Endothelial cell of umbilical vein (primary cell): ENCODE results near the gene TRIM69. TPM values are rescaled to one million over a fixed set of nuclear protein-coding genes. Genes with fewer than 3 reads are reported as not detected.

ENCODE experiments used
- BruUV-seq: library from RNA; stranded (reverse); fragments of 400-500 nt; replicated peaks from 2 replicates; lab custom pipeline; 2021; lab: Mats Ljungman, UMichigan
- CTCF ChIA-PET: fragments of 300-600, 350-600 bp; sonication (Branson Sonifier 250); formaldehyde crosslinking; loops from one replicate; lab custom pipeline; 2021; ENCODE audit warnings: antibody characterized with exemption, inconsistent platforms; lab: Charles Lee
- POLR2A ChIA-PET: fragments of 300-600, 350-600 bp; sonication (Branson Sonifier 250); formaldehyde crosslinking; loops from one replicate; lab custom pipeline; 2021; ENCODE audit warnings: antibody characterized with exemption, inconsistent platforms; lab: Charles Lee
- DNase-seq: peaks from one replicate; pipeline ENCODE4 v3.0.0-alpha.2; 2011; ENCODE audit warnings: low read depth, low spot score
- FAIRE-seq: peaks from 2 replicates; lab custom pipeline; 2011; peaks lifted over from hg19 to GRCh38; lab: Jason Lieb, UNC
- H2AFZ ChIP-seq: 2 replicates; pipeline ENCODE4 v1.6.0; 2012; ENCODE audit warnings: low read depth, low read length, control low read depth, inconsistent platforms
- H3K27ac ChIP-seq: 2 replicates; pipeline ENCODE4 v1.5.1; 2011; ENCODE audit warnings: low read depth, mild to moderate bottlenecking, control low read depth, low read length, moderate library complexity; ENCODE audit not compliant: insufficient read depth
- H3K27me3 ChIP-seq, 2 experiments: 2 replicates each; pipeline versions ENCODE4 v1.6.0 to v1.6.1; 2011; ENCODE audit warnings: low read length in 2 of 2, mixed read lengths in 1 of 2; ENCODE audit not compliant: control insufficient read depth in 2 of 2, insufficient read depth in 2 of 2
- H3K36me3 ChIP-seq, 2 experiments: 2 replicates in 1 of 2; 3 replicates in 1 of 2; pipeline ENCODE4 v1.5.1; 2011; ENCODE audit warnings: low read length in 2 of 2, mild to moderate bottlenecking in 1 of 2, moderate library complexity in 1 of 2; ENCODE audit not compliant: control insufficient read depth in 2 of 2, insufficient read depth in 2 of 2; ENCODE audit errors: extremely low read depth in 1 of 2
- H3K4me1 ChIP-seq: 3 replicates; pipeline ENCODE4 v1.5.1; 2011; ENCODE audit warnings: mild to moderate bottlenecking, low read length; ENCODE audit not compliant: control insufficient read depth, insufficient read depth; ENCODE audit errors: extremely low read depth
- H3K4me2 ChIP-seq: 2 replicates; pipeline ENCODE4 v1.6.1; 2011; ENCODE audit warnings: low read length, control low read depth, mixed read lengths; ENCODE audit not compliant: insufficient read depth
- H3K4me3 ChIP-seq, 3 experiments: fragments of 200-600 bp in 1 of 3; sonication (generic), shearing (Covaris generic) in 1 of 3; replicated peaks in 1 of 3; 2 replicates each; pipeline ENCODE4 v1.5.1; 2011 to 2016; ENCODE audit warnings: control low read depth in 3 of 3, low read length in 3 of 3, mild to moderate bottlenecking in 2 of 3, inconsistent platforms in 1 of 3, low read depth in 1 of 3, moderate library complexity in 1 of 3; ENCODE audit not compliant: insufficient read depth in 1 of 3
- H3K79me2 ChIP-seq: 2 replicates; pipeline ENCODE4 v1.6.0; 2012; ENCODE audit warnings: low read length, inconsistent platforms; ENCODE audit not compliant: control insufficient read depth, insufficient read depth
- H3K9ac ChIP-seq: replicated peaks from 2 replicates; pipeline ENCODE3; 2011; ENCODE audit warnings: low read length, control low read depth; ENCODE audit not compliant: insufficient read depth; ENCODE audit errors: extremely low read depth
- H3K9me1 ChIP-seq: replicated peaks from 3 replicates; pipeline ENCODE4 v1.6.0; 2011; ENCODE audit warnings: mild to moderate bottlenecking, low read length; ENCODE audit not compliant: control insufficient read depth, insufficient read depth; ENCODE audit errors: extremely low read depth
- H3K9me3 ChIP-seq: replicated peaks from 2 replicates; pipeline ENCODE4 v1.5.1; 2012; ENCODE audit warnings: low read length, inconsistent platforms; ENCODE audit not compliant: control insufficient read depth, insufficient read depth
- H4K20me1 ChIP-seq: replicated peaks from 2 replicates; pipeline ENCODE3; 2011; ENCODE audit warnings: mild to moderate bottlenecking, low read length; ENCODE audit not compliant: control insufficient read depth, insufficient read depth; ENCODE audit errors: extremely low read depth
- CTCF ChIP-seq, 2 donors: IDR thresholded peaks; 1 replicate in 1 of 2; 2 replicates in 1 of 2; pipeline ENCODE4 v1.5.1; 2011; ENCODE audit warnings: low read length in 2 of 2, mild to moderate bottlenecking in 2 of 2, moderate library complexity in 2 of 2, control low read depth in 1 of 2, inconsistent platforms in 1 of 2, low read depth in 1 of 2; ENCODE audit not compliant: insufficient read depth in 1 of 2; ENCODE audit errors: extremely low read depth in 1 of 2
- EZH2 ChIP-seq: IDR thresholded peaks from 2 replicates; pipeline ENCODE4 v1.6.1; 2012; ENCODE audit warnings: borderline replicate concordance, low read depth, mild to moderate bottlenecking, moderate library complexity, low read length, inconsistent platforms; ENCODE audit not compliant: severe bottlenecking
- FOS ChIP-seq: IDR thresholded peaks from 2 replicates; pipeline ENCODE4 v1.6.1; 2011; ENCODE audit warnings: mild to moderate bottlenecking, low read length, moderate library complexity, borderline replicate concordance; ENCODE audit not compliant: insufficient read depth
- GATA2 ChIP-seq: IDR thresholded peaks from 2 replicates; pipeline ENCODE4 v1.7.0; 2011; ENCODE audit warnings: low read depth, mild to moderate bottlenecking, moderate library complexity, mixed read lengths, low read length; ENCODE audit not compliant: insufficient read length, insufficient read depth
- JUN ChIP-seq: IDR thresholded peaks from 2 replicates; pipeline ENCODE4 v1.6.1; 2011; ENCODE audit warnings: borderline replicate concordance, low read depth; ENCODE audit not compliant: insufficient read length, insufficient read depth
- MYC ChIP-seq: IDR thresholded peaks from one replicate; pipeline ENCODE4 v1.6.1; 2011; ENCODE audit warnings: mild to moderate bottlenecking, low read depth, low read length
- POLR2A ChIP-seq: IDR thresholded peaks from 2 replicates; pipeline ENCODE4 v1.6.1; 2012; ENCODE audit warnings: low read depth, mild to moderate bottlenecking, control low read depth, low read length
- POLR2AphosphoS5 ChIP-seq: IDR thresholded peaks from 2 replicates; pipeline ENCODE4 v1.6.1; 2012; ENCODE audit warnings: low read depth, mild to moderate bottlenecking, control low read depth, low read length, moderate library complexity; ENCODE audit not compliant: insufficient read depth
- dilution Hi-C: fragments of 300-500 bp; cut with MboI; formaldehyde crosslinking; loops from one replicate; pipeline ENCODE4 v1.15.0; 2019; ENCODE audit warnings: low sequenced_read_pairs; ENCODE audit not compliant: extremely low pct_ligation_motif_present
- intact Hi-C: fragments of 100-400 bp; cut with micrococcal nuclease; formaldehyde crosslinking; loops from one replicate; pipeline ENCODE4 v1.10.0; 2022
- polyA plus RNA-seq, 4 experiments: library from polyadenylated mRNA; depleted of rRNA in 3 of 4; stranded (reverse) in 3 of 4; unstranded in 1 of 4; fragments of >200 nt; gene quantifications; 2 replicates each; pipeline versions ENCODE4 v1.2.1 to v1.2.3, GENCODE V29; 2011 to 2012; ENCODE audit warnings: missing spikeins in 1 of 4
- total RNA-seq: library from RNA; stranded (reverse); gene quantifications from 2 replicates; pipeline ENCODE4 v1.2.3, GENCODE V29; 2021

Gene TRIM69
- total and polyA plus RNA-seq, 2 donors (not counting 3 experiments of a cell fraction or from before 2014, with no cell fraction given), result 4.8 to 13.0 TPM

- ChIA-PET POLR2A (interaction anchor here (0.5 kb wide), 1 partner anchor 15 kb away, joined by 4 read pairs; no protein-coding TSS in a partner anchor), CTCF (no interaction called here)
- Histone ChIP-seq H3K9ac (peak overlapping the region; percentile 6), H3K9me1 (no peaks in the 10 kb centered on the region), H3K9me3 (no peaks in the 10 kb centered on the region), H3K4me3 (no peak overlapping the region), H3K4me2 (peak overlapping the region; percentile 0), H3K27ac (peak overlapping the region; percentile 82), H4K20me1 (no peaks in the 10 kb centered on the region), H3K79me2 (no peaks in the 10 kb centered on the region), H3K4me1 (peaks cover 18% of the 10 kb centered on the region), H3K36me3 (no peaks in the 10 kb centered on the region), H2AFZ (peak overlapping the region; percentile 15), H3K27me3 (no peaks in the 10 kb centered on the region)
- no TSS peak for BruUV-seq
- intact Hi-C loops (loop anchor here (1.0 to 5.0 kb wide), 2 partner anchors 35 to 48 kb away; no protein-coding TSS in a partner anchor), dilution Hi-C loops (no loop called here)
- DNase-seq (peak; percentile 94), FAIRE-seq (peak; percentile 78)
- TF ChIP-seq EZH2, result no peak
- TF ChIP-seq CTCF (IDR thresholded peaks at IDR 0.05; ENCODE audit: extremely low read depth in 1 of 2, insufficient read depth in 1 of 2, low read depth in 1 of 2, low read length in 2 of 2), result no peak
- peak; percentile 46 for TF ChIP-seq POLR2AphosphoS5
- TF ChIP-seq POLR2A, result no peak
- peak; percentile 74 for TF ChIP-seq FOS
- peak; percentile 85 for TF ChIP-seq GATA2
- TF ChIP-seq MYC, result no peak
- TF ChIP-seq JUN, result peak; percentile 80
Observed at GRCh38 chr15:44804298-44805046, 68.1 kb downstream of the TRIM69 start.
